SHP77 treated with DMSO at 0.1 percent for 48 hours (cell line): ENCODE data around the gene FAS.

Experiments
- DNase-seq: peaks from one replicate; lab custom pipeline; 2025; lab: John Stamatoyannopoulos, UW

Gene FAS

GRCh38 chr10:89037096-89037495 is 46.5 kb downstream of the FAS start:
- no peak for DNase-seq

- no peak for DNase-seq
These were observed 52.0 kb downstream of the FAS start for GRCh38 chr10:89042562-89042961.

GRCh38 chr10:89043052-89043451 is 52.5 kb downstream of the FAS start:
- no peak for DNase-seq

- no peak for DNase-seq
These were observed 56.8 kb downstream of the FAS start for GRCh38 chr10:89047397-89047796.

GRCh38 chr10:89051593-89051992 is 61.0 kb downstream of the FAS start:
- DNase-seq: no peak

- no peak for DNase-seq
These were observed 63.0 kb downstream of the FAS start for GRCh38 chr10:89053555-89053954.

GRCh38 chr10:89055159-89055558 is 64.6 kb downstream of the FAS start:
- no peak for DNase-seq

GRCh38 chr10:89062861-89063260 is 72.3 kb downstream of the FAS start:
- no peak for DNase-seq

GRCh38 chr10:89063465-89063864 is 72.9 kb downstream of the FAS start:
- DNase-seq: no peak

- DNase-seq: no peak
These were observed 74.2 kb downstream of the FAS start for GRCh38 chr10:89064748-89065147.
